ENCODE measurements around the gene ARMC9. TPM values are rescaled to one million over a fixed set of nuclear protein-coding genes. Genes with fewer than 3 reads are reported as not detected.

Gene ARMC9
- total RNA-seq, 1 donor from 2014 or later, result 43.1 TPM

DNA sequence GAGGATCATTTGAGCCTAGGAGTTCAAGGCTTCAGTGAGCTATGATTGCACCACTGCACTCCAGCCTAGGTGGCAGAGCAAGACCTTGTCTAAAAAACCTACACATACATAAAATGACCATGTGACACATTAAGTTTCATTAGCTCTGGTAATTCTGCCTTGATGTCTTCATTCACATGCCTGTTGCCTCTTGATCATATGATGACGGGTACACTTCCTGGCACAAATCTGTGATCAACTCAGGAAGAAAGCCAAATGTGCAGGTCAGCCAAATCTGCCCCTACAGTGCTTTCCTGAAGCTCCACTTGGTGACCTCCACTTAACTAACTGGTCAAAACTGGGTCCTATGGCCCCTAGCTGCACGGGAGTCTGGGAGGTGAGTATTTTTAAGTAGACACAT lies 142.7 kb downstream of the ARMC9 start:
- Histone ChIP-seq H3K4me1 (peaks cover 10% of the 10 kb centered on the region), H3K36me3 (no peaks in the 10 kb centered on the region), H3K27ac (peak overlapping the region; percentile 67), H3K4me3 (no peak overlapping the region), H3K27me3 (ENCODE audit: low read depth) (no peaks in the 10 kb centered on the region), H3K9me3 (no peaks in the 10 kb centered on the region)
- ATAC-seq, result peak in 1 of 2 donors; percentile 28
- DNase-seq, result peak; percentile 22
- intact Hi-C loops (cut with DNase I), result no loop called here
- TF ChIP-seq, protein P1, sequence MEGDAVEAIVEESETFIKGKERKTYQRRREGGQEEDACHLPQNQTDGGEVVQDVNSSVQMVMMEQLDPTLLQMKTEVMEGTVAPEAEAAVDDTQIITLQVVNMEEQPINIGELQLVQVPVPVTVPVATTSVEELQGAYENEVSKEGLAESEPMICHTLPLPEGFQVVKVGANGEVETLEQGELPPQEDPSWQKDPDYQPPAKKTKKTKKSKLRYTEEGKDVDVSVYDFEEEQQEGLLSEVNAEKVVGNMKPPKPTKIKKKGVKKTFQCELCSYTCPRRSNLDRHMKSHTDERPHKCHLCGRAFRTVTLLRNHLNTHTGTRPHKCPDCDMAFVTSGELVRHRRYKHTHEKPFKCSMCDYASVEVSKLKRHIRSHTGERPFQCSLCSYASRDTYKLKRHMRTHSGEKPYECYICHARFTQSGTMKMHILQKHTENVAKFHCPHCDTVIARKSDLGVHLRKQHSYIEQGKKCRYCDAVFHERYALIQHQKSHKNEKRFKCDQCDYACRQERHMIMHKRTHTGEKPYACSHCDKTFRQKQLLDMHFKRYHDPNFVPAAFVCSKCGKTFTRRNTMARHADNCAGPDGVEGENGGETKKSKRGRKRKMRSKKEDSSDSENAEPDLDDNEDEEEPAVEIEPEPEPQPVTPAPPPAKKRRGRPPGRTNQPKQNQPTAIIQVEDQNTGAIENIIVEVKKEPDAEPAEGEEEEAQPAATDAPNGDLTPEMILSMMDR (IDR thresholded peaks at IDR 0.05), result no peak

DNA sequence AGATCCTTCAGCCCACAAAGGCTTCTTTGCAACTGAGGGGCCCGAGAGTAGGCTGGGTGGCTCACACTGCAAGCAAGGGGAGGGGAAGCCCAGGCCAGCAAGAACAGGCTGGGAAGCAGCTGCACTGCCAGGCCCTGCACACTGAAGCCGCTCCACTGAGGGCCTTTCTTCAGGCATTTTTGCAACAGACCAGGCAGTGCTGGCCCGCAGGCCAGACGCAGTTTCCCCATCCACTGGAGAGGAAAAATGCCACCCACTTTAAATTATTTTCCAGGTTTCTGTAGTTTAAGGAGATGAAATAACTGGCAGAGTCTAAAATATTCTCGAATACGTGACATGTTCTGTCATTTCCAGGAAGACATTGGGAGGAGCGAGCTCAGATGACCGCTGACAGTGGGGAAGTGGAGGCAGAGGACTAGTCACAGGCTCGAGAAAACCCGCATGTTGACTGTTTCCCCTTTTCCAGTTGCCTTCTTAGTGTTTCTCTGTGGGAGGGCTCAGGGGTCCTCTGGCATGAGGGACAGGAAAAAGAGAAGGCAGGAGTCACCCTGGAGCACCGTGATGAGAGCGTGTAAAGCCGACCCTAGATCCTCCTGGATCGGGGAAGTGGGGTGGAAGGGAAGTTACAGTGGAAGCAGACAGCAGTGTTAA lies 143.8 kb downstream of the ARMC9 start:
- Histone ChIP-seq H3K4me3 (no peak overlapping the region), H3K27me3 (ENCODE audit: low read depth) (no peaks in the 10 kb centered on the region), H3K4me1 (peaks cover 10% of the 10 kb centered on the region), H3K36me3 (no peaks in the 10 kb centered on the region), H3K27ac (peak overlapping the region; percentile 76), H3K9me3 (no peaks in the 10 kb centered on the region)
- ATAC-seq (peak; percentile 70 to 86), DNase-seq (peak; percentile 60)
- TF ChIP-seq, protein P1 (IDR thresholded peaks at IDR 0.05), result no peak
- intact Hi-C loops (cut with DNase I), result no loop called here

DNA sequence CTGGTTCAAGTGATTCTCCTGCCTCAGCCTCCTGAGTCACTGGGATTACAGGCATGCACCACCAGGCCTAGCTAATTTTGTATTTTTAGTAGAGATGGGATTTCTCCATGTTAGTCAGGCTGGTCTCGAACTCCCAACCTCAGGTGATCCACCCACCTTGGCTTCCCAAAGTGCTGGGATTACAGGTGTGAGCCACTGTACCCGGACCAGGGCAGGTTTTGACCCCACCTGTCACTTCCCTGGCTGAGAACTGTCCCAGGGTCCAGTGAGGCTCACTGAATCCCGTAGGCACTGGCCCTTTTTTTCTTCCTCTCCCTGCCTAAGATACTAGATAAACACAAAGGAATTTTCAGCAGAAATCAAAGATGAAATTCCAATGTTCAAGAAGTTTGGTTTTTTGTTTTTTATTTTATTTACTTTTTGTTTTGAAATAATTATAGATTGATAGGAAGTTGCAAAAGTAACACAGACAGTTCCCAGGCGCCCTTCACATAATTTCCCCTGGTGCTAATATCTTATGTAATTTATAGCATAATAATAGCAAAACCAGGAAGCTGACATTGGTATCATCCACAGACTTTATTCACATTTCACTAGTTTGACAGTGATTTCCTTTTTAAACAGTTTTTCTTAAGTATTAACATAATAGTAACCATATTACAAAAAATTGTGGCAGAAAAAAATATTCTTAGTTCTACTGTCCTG lies 144.7 kb downstream of the ARMC9 start:
- no peak for ATAC-seq
- Histone ChIP-seq H3K4me1 (peaks cover 10% of the 10 kb centered on the region), H3K36me3 (no peaks in the 10 kb centered on the region), H3K27ac (peak overlapping the region; percentile 76), H3K4me3 (no peak overlapping the region), H3K9me3 (no peaks in the 10 kb centered on the region), H3K27me3 (ENCODE audit: low read depth) (no peaks in the 10 kb centered on the region)
- peak; percentile 14 for DNase-seq
- TF ChIP-seq, protein P1 (IDR thresholded peaks at IDR 0.05), result no peak
- intact Hi-C loops (cut with DNase I), result no loop called here

DNA sequence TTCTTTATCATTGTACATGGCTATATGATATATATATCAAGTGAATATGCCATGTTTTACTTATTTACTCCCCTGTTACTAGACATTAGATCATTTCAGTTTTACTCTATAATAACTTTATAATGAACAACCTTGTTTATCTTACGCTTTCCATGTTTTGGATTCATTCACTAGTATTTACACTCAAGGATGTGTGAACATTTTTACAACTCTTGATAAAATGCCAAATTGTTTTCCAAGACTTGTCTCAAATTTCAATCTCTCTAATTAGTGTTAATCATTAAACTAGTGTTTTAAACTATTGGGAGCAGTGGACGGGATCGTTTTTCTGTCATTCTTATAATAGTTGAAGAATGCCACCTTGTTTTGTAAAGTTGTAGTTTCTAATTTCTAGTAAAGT lies 145.6 kb downstream of the ARMC9 start:
- ATAC-seq, result no peak
- peaks cover 15% of the 10 kb centered on the region for H3K4me1 ChIP-seq
- TF ChIP-seq, protein P1 (IDR thresholded peaks at IDR 0.05), result no peak

DNA sequence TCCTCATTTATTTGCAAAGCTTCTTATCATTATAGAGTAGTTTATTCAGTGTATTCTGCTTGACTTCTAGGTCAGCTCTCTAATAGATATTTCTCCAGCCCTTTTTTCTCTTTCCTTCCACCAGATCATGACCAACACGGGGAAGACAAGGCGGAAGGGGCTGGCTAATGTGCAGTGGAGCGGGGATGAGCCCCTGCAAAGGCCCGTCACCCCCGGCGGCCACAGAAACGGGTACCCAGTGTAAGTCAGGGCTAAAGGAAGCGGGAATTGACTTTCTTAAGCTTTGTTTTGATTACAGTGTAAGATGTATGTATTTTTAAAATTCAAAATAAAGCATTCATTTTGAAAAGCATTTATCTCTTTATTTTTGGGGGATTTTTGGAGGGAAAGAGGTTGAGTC lies 146.4 kb downstream of the ARMC9 start:
- H3K4me3 ChIP-seq, result no peak overlapping the region

More for the DNA sequence above, 145.6 kb downstream of the ARMC9 start:
- DNase-seq, result no peak
- no peak overlapping the region for H3K4me3 ChIP-seq
- intact Hi-C loops (cut with DNase I), result no loop called here
- H3K36me3 ChIP-seq, result no peaks in the 10 kb centered on the region
- H3K27ac ChIP-seq, result no peak overlapping the region
- H3K9me3 ChIP-seq, result no peaks in the 10 kb centered on the region
- H3K27me3 ChIP-seq (ENCODE audit: low read depth), result no peaks in the 10 kb centered on the region

More for the DNA sequence above, 146.4 kb downstream of the ARMC9 start:
- Histone ChIP-seq H3K36me3 (no peaks in the 10 kb centered on the region), H3K27me3 (ENCODE audit: low read depth) (no peaks in the 10 kb centered on the region), H3K9me3 (no peaks in the 10 kb centered on the region), H3K27ac (no peak overlapping the region), H3K4me1 (peaks cover 22% of the 10 kb centered on the region)
- TF ChIP-seq, protein P1 (IDR thresholded peaks at IDR 0.05), result no peak
- ATAC-seq (no peak), DNase-seq (peak; percentile 32)
- intact Hi-C loops (cut with DNase I), result no loop called here
